KBM-7 (cell line): ENCODE results near the gene KDM4F.
A peak's percentile ranks its signal among the peaks of the same experiment; 100 is the strongest.

Experiments
- DNase-seq: peaks from one replicate; pipeline ENCODE4 v3.0.0-alpha.2; 2015
- in situ Hi-C: fragments of 300-500 bp; cut with MboI; formaldehyde crosslinking; loops from 2 replicates; pipeline ENCODE4 v1.14.3; 2020; ENCODE audit warnings: low sequenced_read_pairs, low pct_unique_long_range_greater_than_20kb, mixed read lengths

KDM4F gene

GRCh38 chr11:95086836-95087570 is 37.8 kb downstream of the KDM4F start:
- DNase-seq = no peak
- in situ Hi-C loops = no loop called here

GRCh38 chr11:95088946-95089619 is 39.9 kb downstream of the KDM4F start:
- in situ Hi-C loops = no loop called here
- DNase-seq = no peak

GRCh38 chr11:95089620-95090542 is 40.7 kb downstream of the KDM4F start, which contains the start of gene ENDOD1:
Gene ENDOD1 (plus strand): TSS chr11:95089846. CDS start chr11:95089928, 82 bp downstream.
- in situ Hi-C loops = no loop called here
- DNase-seq = peak; percentile 86

- in situ Hi-C loops = no loop called here
These were observed 42.5 kb downstream of the KDM4F start for GRCh38 chr11:95091663-95092180.

GRCh38 chr11:95092549-95093324 is 43.5 kb downstream of the KDM4F start:
- DNase-seq = peak; percentile 28
- in situ Hi-C loops = no loop called here

More at GRCh38 chr11:95091663-95092180, 42.5 kb downstream of the KDM4F start:
- no peak for DNase-seq

GRCh38 chr11:95093548-95093947 is 44.3 kb downstream of the KDM4F start:
- no peak for DNase-seq
- in situ Hi-C loops = no loop called here

GRCh38 chr11:95095858-95096587 is 46.8 kb downstream of the KDM4F start:
- DNase-seq = peak; percentile 52
- in situ Hi-C loops = no loop called here

- no peak for DNase-seq
- in situ Hi-C loops = no loop called here
These were observed 48.0 kb downstream of the KDM4F start for GRCh38 chr11:95097209-95097608.

- DNase-seq = no peak
- in situ Hi-C loops = no loop called here
These were observed 49.6 kb downstream of the KDM4F start for GRCh38 chr11:95098826-95099225.

GRCh38 chr11:95100191-95100648 is 51.0 kb downstream of the KDM4F start:
- in situ Hi-C loops = no loop called here
- DNase-seq = no peak
